Inflammatory macrophage (primary cell): ENCODE results near the gene FEN1.

ENCODE experiments used
- DNase-seq, 2 donors: peaks; one replicate each; pipeline ENCODE4 v3.0.0-alpha.2; 2020 to 2022

Gene FEN1

GRCh38 chr11:61775606-61776554 lies 16.8 kb upstream of the FEN1 start:
- no peak for DNase-seq

DNA sequence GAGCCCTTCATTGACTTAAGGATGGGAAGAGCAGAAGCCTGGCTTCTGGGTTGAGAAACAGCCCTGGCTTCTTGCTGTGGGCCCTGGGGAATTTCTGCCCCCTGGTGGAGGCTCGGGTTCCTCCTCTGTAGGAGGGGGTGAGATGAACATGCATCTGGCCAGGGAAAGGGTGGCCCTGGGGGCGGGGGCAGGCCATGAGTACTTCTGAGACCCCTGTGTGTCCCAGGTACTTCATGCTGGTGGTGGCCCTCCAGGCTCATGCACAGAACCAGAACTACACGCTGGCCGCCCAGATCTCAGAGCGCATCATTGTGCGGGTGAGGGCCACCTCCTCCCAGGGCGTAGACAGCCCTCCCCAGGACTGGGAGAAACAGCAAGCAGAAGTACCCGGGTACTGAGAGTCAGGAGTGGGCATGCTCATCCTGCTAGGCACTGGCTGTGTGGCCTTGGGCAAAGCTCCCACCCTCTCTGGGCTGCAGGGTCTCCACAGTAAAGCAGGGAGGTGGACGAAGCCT lies 16.1 kb upstream of the FEN1 start:
- peak; percentile 82 to 85 for DNase-seq

DNA sequence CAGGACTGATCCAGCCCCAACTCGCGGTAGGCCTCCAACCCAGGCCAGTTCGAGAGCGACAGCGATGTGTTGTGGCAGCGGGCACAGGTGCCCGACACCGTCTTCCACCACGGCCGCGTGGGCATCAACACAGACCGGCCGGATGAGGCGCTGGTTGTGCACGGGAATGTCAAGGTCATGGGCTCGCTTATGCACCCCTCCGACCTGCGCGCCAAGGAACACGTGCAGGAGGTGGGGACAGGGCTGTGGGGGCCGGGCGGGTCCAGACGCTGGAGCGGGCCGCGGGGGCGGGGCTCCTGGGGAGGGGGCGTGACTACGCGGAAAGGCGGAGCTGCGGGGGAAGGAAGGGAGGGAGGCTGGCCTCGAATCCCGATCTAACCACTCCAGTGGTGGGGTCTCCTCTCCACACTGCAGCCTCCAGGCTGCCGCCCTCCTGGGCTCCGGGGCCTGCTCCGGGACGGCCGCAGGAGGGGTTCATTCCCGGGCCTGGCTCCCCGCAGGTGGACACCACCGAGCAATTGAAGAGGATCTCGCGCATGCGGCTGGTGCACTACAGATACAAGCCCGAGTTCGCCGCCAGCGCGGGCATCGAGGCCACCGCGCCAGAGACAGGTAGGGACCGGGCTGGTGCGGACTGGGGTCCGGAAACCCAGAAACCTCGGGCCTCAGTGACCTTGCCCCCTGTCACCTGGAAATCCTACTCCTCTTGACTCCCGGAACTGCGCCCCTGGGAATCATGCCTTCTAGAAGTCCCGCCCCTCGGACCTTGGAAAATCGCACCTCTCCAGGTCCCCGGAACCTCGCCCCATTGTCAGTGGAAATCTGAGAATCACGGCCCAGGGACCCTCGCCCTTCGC lies 15.2 kb upstream of the FEN1 start:
- DNase-seq: peak in 1 of 2 donors; percentile 9

DNA sequence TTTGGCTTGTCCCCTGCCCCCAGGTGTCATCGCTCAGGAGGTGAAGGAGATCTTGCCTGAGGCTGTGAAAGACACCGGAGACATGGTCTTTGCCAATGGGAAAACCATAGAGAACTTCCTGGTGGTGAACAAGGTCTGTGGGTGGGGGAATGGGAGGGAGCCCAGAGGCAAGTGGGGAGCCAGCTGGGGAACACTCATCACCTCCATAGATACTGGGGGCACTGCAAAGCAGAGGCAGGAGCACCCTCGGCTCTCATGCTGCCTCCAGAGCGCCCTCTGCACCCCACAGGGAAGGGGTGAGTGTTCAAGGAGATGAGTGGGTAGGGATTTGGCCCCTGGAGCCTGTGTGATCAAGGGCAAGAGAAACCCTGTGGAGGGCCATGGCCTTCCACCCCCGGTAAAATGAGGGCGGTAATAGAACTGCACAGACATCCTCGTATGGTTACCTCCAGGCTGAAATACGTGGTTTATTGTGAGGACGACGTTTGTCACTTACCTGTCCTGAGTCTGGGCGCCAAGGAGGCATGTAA lies 14.3 kb upstream of the FEN1 start:
- DNase-seq: no peak

GRCh38 chr11:61778920-61779650 lies 13.6 kb upstream of the FEN1 start:
- no peak for DNase-seq

DNA sequence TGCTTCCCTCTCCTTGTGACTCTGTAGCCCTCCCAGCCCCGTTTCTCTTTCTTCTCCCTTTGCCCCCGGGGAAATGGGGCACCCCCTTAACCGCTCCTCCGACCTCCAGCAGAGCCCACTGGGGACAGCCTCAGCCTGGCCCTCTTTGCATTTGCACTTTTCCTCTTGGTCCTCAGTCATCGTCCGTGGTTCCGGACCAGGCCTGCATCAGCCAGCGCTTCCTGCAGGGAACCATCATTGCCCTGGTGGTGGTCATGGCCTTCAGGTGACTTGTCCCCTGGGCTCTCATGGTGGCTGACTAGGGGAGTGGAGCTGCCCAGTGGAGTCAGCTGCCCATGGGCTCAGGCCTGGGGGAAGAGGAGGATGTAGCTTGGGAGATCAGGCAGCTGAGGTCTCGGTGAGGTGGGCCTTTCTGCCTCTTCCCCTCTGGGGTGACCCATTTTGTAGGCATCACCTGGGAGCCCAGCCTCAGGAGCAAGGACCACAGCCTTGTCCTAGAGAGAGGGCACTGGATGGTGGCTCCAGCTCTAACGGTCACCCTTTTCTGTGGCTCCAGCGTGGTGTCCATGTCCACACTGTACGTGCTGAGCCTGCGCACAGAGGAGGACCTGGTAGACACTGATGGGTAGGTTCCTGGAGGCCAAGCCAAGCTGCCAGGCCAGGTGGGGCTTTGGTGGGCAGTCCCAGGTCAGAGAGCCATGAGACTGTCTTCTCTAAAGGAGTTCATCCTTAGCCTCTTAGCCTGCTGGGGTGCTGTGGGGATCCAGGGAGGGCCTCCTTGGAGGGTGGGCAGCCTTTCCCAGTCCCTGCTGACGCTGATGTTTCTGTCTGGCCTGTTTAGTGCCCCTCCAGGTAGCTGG lies 12.8 kb upstream of the FEN1 start:
- DNase-seq: no peak

GRCh38 chr11:61780581-61781162 lies 12.0 kb upstream of the FEN1 start:
- DNase-seq: no peak

DNA sequence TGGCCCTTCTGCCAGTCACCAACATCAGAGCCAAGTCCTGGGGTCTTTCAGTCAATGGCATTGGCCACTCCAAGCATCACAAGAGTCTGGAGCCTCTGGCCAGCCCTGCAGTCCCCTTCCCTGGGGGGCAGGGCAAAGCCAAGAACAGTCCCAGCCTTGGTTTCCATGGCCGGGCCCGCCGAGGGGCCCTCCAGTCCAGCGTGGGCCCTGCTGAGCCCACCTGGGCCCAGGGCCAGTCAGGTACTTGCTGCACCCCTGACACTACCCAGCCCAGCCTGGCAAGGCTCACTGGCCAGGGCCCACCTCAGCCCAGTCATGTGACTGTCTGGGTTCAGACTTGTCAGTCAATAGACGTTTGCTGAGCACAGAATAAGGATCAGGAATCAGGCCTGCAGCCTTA lies 11.1 kb upstream of the FEN1 start:
- DNase-seq: no peak

GRCh38 chr11:61782299-61782698 lies 10.4 kb upstream of the FEN1 start:
- DNase-seq: no peak

DNA sequence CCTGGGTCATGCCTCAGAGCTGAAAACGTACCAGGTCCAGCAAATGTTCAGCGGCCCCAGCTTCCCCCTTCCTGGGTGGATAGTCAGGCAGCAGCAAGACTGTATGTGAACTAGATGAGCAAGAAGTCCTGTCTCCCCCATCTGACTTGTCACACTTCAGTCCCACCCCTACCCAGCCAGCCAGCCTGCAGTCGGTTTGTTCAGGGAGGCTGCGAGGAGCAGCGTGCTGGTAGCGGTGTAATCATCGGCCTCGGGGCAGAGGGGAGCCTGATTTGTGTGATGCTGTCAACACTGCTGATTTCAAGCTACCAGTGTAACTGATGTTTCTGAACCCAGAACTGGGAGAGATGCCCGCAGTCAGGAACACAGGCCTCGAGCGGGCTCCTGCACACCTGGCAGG lies 9.9 kb upstream of the FEN1 start:
- no peak for DNase-seq

GRCh38 chr11:61783717-61784505 lies 8.8 kb upstream of the FEN1 start:
- no peak for DNase-seq

DNA sequence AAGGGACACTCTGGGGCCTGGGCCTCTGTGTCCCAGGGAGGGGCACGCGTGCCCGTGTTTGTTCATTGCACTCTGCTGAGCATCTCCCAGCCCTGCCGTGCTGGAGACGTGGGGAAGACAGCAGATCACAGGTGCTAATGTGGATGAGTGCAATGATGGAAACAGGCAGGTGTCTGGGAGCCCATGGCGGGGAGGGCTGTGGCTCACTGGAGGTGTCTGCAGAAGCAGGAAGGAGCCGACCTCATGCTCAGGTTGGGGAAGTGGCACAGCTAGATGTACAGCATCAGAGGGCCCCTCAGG lies 8.3 kb upstream of the FEN1 start:
- DNase-seq: no peak

- DNase-seq: no peak
Measured at GRCh38 chr11:61785837-61786402, 6.8 kb upstream of the FEN1 start.

- DNase-seq: peak; percentile 29 to 53
Measured at GRCh38 chr11:61787928-61788491, 4.7 kb upstream of the FEN1 start.

DNA sequence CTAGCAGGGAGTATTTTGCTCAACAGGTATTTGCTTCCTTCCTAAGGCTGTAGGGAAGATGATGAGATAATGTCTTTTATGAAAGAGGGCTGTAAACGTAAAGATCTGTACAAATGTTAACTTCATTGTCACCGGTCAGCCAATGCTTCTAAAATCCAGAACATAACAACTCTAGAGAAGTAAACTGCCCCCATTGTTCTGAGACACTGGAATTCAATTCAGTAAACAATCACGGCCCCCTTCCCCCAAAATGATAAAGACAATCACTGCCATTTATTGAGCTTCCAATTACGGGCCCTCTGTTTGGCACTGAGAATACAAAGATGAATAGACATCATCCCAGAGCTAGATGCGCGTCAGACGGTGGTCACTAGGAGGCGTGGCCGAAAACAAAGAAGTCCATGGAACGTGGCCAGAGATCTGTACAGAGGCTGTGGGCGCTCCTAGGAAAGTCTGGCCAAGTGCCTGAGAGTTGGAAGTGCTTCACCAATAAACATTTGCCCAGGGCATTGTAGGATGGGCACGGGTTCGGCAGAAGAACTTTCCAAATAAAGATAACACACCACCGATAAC lies 888 bp upstream of the FEN1 start:
- peak; percentile 64 to 75 for DNase-seq

- DNase-seq: no peak
Measured at GRCh38 chr11:61793083-61793828, 545 bp downstream of the FEN1 start.

- no peak for DNase-seq
Measured at GRCh38 chr11:61793829-61794204, 1.1 kb downstream of the FEN1 start.

DNA sequence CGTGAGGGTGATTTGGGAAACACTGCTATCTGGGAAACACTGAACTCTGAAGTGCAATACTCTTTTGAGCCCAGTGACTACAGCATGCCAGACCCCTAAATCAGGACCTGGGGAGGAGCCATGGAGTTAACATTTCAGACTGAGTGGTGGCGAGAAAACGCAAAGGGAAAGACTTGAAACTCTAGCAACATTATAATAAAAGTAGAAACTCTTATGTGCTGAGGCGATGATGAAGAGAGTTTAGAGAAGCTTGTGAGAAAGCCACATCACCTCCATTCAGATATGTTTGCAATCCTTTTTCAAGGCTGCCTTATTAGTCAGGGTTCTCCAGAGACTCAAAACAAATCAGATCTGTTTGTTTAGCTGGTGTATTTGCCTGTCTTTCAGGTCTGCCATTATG lies 1.9 kb downstream of the FEN1 start:
- no peak for DNase-seq

DNA sequence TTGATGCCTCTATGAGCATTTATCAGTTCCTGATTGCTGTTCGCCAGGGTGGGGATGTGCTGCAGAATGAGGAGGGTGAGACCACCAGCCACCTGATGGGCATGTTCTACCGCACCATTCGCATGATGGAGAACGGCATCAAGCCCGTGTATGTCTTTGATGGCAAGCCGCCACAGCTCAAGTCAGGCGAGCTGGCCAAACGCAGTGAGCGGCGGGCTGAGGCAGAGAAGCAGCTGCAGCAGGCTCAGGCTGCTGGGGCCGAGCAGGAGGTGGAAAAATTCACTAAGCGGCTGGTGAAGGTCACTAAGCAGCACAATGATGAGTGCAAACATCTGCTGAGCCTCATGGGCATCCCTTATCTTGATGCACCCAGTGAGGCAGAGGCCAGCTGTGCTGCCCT lies 2.7 kb downstream of the FEN1 start:
- DNase-seq: no peak
